Large intestine (tissue), 3 donors: ENCODE measurements around the gene TRIM65. TPM values are rescaled to one million over a fixed set of nuclear protein-coding genes. Genes with fewer than 3 reads are reported as not detected.
"Not testable (repeated sequence)": the region's sequence is repeated elsewhere in the genome, so short reads cannot be mapped to it uniquely, and the experiment has no call there.

Experiments used
- DNase-seq, 2 donors: peaks; one replicate each; pipeline versions ENCODE4 v3.0.0 to v3.0.0-alpha.2; 2013
- H3K27ac ChIP-seq: one replicate; pipeline ENCODE4 v1.5.1; 2013; ENCODE audit warnings: low read length
- H3K27me3 ChIP-seq: 2 replicates; pipeline ENCODE4 v1.6.1; 2013; ENCODE audit warnings: low read length; ENCODE audit not compliant: control insufficient read depth, insufficient read depth
- H3K36me3 ChIP-seq: 2 replicates; pipeline ENCODE4 v1.6.1; 2013; ENCODE audit warnings: low read length; ENCODE audit not compliant: control insufficient read depth, insufficient read depth
- H3K4me1 ChIP-seq: one replicate; pipeline ENCODE4 v1.6.1; 2013; ENCODE audit warnings: low read length; ENCODE audit not compliant: control insufficient read depth, insufficient read depth
- H3K4me3 ChIP-seq: one replicate; pipeline ENCODE4 v1.5.1; 2013; ENCODE audit warnings: low read length
- H3K9me3 ChIP-seq: one replicate; pipeline ENCODE4 v1.6.1; 2013; ENCODE audit warnings: mild to moderate bottlenecking, low read depth, low read length, moderate library complexity; ENCODE audit not compliant: control insufficient read depth
- WGBS: methylation state at CpG from one replicate; pipeline ENCODE4 v1.1.5; 2013; ENCODE audit warnings: low lambda C conversion rate; ENCODE audit not compliant: insufficient coverage; 5-methylcytosine and 5-hydroxymethylcytosine counted together
- polyA plus RNA-seq: library from polyadenylated mRNA; unstranded; fragments of 120-200 nt; gene quantifications from one replicate; pipeline ENCODE4 v1.2.1, GENCODE V29; 2013

TRIM65 gene
- polyA plus RNA-seq, 1 donor, result 18.7 TPM

GRCh38 chr17:75865404-75866188, 31.2 kb downstream of the TRIM65 start:
- not testable (repeated sequence) for H3K27me3 ChIP-seq, H3K27ac ChIP-seq
- 71% methylated on average over 1 of the region's 17 CpGs for WGBS

GRCh38 chr17:75864887-75865286, 31.9 kb downstream of the TRIM65 start:
- H3K36me3 ChIP-seq, result not testable (repeated sequence)
- no CpG with 5 or more reads among the region's 4 CpGs for WGBS
- H3K27ac ChIP-seq, result peak overlapping the region; percentile 18

More at GRCh38 chr17:75865404-75866188, 31.2 kb downstream of the TRIM65 start:
- H3K36me3 ChIP-seq, H3K4me1 ChIP-seq, H3K9me3 ChIP-seq, H3K4me3 ChIP-seq, DNase-seq: not testable (repeated sequence)

GRCh38 chr17:75864448-75864871, 32.3 kb downstream of the TRIM65 start:
- WGBS, result no CpG with 5 or more reads among the region's 8 CpGs
- DNase-seq, result peak; percentile 64 to 72
- peaks cover 5% of the 10 kb centered on the region for H3K4me1 ChIP-seq
- H3K9me3 ChIP-seq, result no peaks in the 10 kb centered on the region
- H3K36me3 ChIP-seq, result no peaks in the 10 kb centered on the region
- H3K27me3 ChIP-seq, result no peaks in the 10 kb centered on the region
- peak overlapping the region; percentile 19 for H3K27ac ChIP-seq
- H3K4me3 ChIP-seq, result no peak overlapping the region

More at GRCh38 chr17:75864887-75865286, 31.9 kb downstream of the TRIM65 start:
- not testable (repeated sequence) for DNase-seq, H3K4me1 ChIP-seq, H3K27me3 ChIP-seq, H3K9me3 ChIP-seq, H3K4me3 ChIP-seq

GRCh38 chr17:75861927-75862317, 34.8 kb downstream of the TRIM65 start:
- Histone ChIP-seq H3K4me1 (no peaks in the 10 kb centered on the region), H3K4me3 (no peak overlapping the region), H3K27me3 (no peaks in the 10 kb centered on the region), H3K27ac (no peak overlapping the region), H3K36me3 (no peaks in the 10 kb centered on the region), H3K9me3 (no peaks in the 10 kb centered on the region)
- WGBS, result 40% methylated on average over 1 of the region's 9 CpGs
- no peak for DNase-seq

GRCh38 chr17:75859358-75859757, 37.4 kb downstream of the TRIM65 start:
- not testable (repeated sequence) for H3K27me3 ChIP-seq, H3K4me1 ChIP-seq, H3K4me3 ChIP-seq, H3K9me3 ChIP-seq, H3K36me3 ChIP-seq, H3K27ac ChIP-seq
- WGBS, result no CpG with 5 or more reads among the region's 10 CpGs
- DNase-seq, result peak in 1 of 2 donors; percentile 1

- DNase-seq, result no peak
- Histone ChIP-seq H3K4me1 (peaks cover 14% of the 10 kb centered on the region), H3K27ac (peak overlapping the region; percentile 90), H3K27me3 (no peaks in the 10 kb centered on the region), H3K4me3 (peak overlapping the region; percentile 75), H3K9me3 (no peaks in the 10 kb centered on the region), H3K36me3 (peaks cover 7% of the 10 kb centered on the region)
- no CpG with 5 or more reads among the region's 24 CpGs for whole genome bisulfite sequencing
Observed at GRCh38 chr17:75856062-75856756, 40.5 kb downstream of the TRIM65 start.

- peaks cover 14% of the 10 kb centered on the region for H3K4me1 ChIP-seq
- no peaks in the 10 kb centered on the region for H3K9me3 ChIP-seq
- no CpG with 5 or more reads among the region's 58 CpGs for WGBS
- peaks cover 15% of the 10 kb centered on the region for H3K36me3 ChIP-seq
- peak within 1 kb of the TSS; percentile 90 for H3K27ac ChIP-seq
- peak; percentile 100 for DNase-seq
- peak within 1 kb of the TSS; percentile 75 for H3K4me3 ChIP-seq
- H3K27me3 ChIP-seq, result no peaks in the 10 kb centered on the region
Observed at GRCh38 chr17:75855310-75856061, 41.3 kb downstream of the TRIM65 start, which contains the start of gene WBP2. WBP2 (minus strand) TSS chr17:75855335; CDS start chr17:75855297, 38 bp downstream.

GRCh38 chr17:75854881-75855309, 41.9 kb downstream of the TRIM65 start:
- Histone ChIP-seq H3K27ac (peak overlapping the region; percentile 68), H3K4me3 (peak overlapping the region; percentile 61), H3K27me3 (no peaks in the 10 kb centered on the region), H3K4me1 (peaks cover 14% of the 10 kb centered on the region), H3K9me3 (no peaks in the 10 kb centered on the region), H3K36me3 (peaks cover 18% of the 10 kb centered on the region)
- DNase-seq, result no peak
- no CpG with 5 or more reads among the region's 19 CpGs for WGBS

GRCh38 chr17:75854101-75854748, 42.5 kb downstream of the TRIM65 start:
- DNase-seq, result peak in 1 of 2 donors; percentile 65
- peaks cover 14% of the 10 kb centered on the region for H3K4me1 ChIP-seq
- no CpG with 5 or more reads among the region's 7 CpGs for WGBS

GRCh38 chr17:75853433-75853832, 43.3 kb downstream of the TRIM65 start:
- no CpG with 5 or more reads among the region's 7 CpGs for WGBS

More at GRCh38 chr17:75854101-75854748, 42.5 kb downstream of the TRIM65 start:
- H3K4me3 ChIP-seq, result peak overlapping the region; percentile 61
- H3K27me3 ChIP-seq, result no peaks in the 10 kb centered on the region
- peak overlapping the region; percentile 68 for H3K27ac ChIP-seq
- peaks cover 25% of the 10 kb centered on the region for H3K36me3 ChIP-seq
- no peaks in the 10 kb centered on the region for H3K9me3 ChIP-seq

More at GRCh38 chr17:75853433-75853832, 43.3 kb downstream of the TRIM65 start:
- Histone ChIP-seq H3K27me3 (no peaks in the 10 kb centered on the region), H3K36me3 (peaks cover 33% of the 10 kb centered on the region), H3K4me1 (peaks cover 19% of the 10 kb centered on the region), H3K4me3 (no peak overlapping the region), H3K27ac (no peak overlapping the region), H3K9me3 (no peaks in the 10 kb centered on the region)
- DNase-seq, result no peak
